GM21737 (cell line): ENCODE measurements around the gene PTTG1IP.

ENCODE experiments used
- ATAC-seq: cut with Tn5 transposase; IDR thresholded peaks from one replicate; pipeline ENCODE4 v1.9.1; 2021; ENCODE audit warnings: mild to moderate bottlenecking, moderate library complexity; ENCODE audit not compliant: unreplicated experiment

The PTTG1IP gene

DNA sequence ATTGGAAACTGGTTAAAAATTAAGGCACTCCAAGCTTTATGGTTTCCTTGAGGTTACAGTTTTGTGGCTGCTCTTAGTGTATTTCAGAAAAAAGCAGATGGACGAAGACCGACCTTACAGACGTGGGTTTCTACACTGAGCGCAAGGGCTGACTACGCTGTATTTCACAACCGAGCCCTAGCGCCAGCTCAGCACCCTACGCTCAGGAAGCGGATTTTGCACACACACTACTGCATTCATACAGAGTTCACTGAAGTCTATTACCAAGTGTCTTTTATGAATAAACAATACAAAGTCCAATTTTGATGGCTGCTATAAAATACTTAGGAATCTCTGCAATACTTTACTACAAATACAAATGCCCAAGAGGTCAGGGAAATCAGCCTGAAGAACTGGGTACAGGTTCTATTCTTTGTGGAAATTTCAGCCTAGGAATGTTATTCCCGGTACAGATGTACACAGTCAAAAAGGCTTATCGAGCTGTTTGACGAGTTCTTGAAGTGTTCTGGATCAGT lies 23.8 kb downstream of the PTTG1IP start:
- no peak for ATAC-seq

DNA sequence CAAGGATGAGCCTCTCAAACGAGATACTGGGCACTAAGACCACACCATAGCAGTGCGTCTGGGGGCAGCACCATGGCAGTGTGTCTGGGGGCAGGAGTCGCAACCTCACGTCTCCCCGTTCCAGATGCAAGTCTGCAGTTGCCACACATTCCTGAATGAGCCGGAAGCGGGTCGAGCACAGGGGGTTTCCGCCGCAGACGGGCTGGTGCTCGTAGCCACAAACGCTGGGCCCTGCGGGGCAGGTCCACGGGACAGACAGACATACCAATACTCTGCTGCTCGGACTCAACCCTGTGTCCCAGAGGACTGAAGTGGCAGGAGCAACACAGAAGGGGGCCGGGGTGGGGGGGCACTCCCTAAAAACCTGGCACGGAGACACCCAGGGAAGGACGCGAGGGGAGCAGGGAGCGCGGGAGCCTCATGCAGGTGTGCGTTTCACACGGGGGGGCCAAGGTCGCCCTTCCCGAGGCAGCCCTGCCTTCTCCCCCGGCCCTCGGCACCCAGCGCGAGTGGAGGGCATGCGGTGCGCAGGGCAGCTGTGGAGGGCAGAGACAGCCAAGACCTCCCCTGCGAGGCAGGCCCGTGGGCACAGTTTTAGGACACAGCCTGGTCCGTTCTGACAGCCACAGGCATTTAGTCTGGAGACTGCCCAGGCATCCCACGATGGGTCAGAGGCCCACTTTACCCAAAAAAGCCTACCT lies 24.5 kb downstream of the PTTG1IP start:
- ATAC-seq = no peak

- no peak for ATAC-seq
Observed at GRCh38 chr21:44847261-44848056, 26.0 kb downstream of the PTTG1IP start.

DNA sequence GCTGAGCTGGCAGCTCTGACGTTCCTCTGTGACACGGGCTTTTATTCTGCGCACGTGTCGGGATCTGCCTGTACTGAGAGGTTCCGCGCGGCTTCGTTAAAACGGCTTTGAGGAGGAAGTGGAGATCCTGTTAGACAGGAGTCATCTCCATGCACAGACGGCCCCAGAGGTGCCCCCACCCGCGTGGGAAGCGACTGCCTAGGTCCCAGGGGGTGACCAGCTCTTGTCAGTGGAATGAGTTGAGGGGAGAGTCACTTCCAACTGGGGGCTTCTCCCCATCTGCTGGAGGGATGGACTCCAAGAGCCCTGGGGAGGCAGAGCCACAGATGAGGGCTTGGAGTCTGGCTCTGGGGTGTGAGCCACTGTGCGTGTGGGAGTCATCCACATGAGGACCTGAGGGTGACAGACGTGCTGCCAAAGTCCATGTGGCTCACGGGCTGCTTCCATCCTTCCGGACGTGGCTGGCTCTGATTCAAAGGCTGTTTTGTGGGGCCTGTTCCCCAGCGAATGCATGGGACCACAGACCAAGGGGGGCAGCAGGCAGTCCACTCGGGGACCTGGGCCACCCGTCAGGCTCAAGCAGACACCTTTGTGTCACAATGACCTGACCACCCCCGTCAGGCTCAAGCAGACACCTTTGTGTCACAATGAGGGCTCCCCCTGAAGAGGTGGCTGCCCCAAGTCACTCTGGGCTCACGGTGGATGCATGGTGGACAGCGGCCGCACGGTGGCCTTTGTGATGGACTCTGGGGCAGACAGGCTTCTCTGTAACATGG lies 26.8 kb downstream of the PTTG1IP start:
- ATAC-seq = no peak

DNA sequence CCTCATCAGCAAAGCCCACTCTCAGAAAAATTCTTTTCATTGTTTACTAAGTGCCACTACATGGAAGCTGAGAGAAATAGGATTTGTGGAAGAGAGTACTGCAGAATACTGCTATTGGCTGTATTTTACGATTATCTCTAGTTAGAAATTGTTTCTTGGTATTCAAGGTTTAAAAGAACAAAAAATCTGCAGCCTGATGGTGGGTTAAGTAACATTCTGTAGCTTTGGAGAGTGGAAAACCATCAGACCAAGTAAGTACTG lies 27.3 kb downstream of the PTTG1IP start:
- no peak for ATAC-seq

- ATAC-seq = no peak
Observed at GRCh38 chr21:44845418-44846223, 27.9 kb downstream of the PTTG1IP start.

DNA sequence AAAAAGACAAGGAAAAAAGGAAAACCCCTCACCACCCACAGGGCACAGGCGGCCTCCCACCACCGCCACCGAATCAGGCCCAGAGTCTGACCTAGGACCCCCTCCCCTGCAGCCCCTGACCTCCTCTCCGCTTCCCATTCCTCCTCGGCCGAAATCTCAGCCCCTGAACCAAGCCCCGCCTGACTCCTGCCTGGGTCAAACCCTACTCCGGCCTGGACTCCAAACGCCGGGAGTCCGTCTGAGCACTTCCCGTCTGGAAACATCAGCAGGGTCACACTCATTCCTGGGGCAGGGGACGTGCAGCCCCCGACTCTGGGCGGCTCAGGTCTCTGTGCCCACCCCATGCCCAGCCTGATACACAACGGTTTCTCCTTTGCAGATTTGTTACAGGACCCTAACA lies 29.2 kb downstream of the PTTG1IP start:
- no peak for ATAC-seq

DNA sequence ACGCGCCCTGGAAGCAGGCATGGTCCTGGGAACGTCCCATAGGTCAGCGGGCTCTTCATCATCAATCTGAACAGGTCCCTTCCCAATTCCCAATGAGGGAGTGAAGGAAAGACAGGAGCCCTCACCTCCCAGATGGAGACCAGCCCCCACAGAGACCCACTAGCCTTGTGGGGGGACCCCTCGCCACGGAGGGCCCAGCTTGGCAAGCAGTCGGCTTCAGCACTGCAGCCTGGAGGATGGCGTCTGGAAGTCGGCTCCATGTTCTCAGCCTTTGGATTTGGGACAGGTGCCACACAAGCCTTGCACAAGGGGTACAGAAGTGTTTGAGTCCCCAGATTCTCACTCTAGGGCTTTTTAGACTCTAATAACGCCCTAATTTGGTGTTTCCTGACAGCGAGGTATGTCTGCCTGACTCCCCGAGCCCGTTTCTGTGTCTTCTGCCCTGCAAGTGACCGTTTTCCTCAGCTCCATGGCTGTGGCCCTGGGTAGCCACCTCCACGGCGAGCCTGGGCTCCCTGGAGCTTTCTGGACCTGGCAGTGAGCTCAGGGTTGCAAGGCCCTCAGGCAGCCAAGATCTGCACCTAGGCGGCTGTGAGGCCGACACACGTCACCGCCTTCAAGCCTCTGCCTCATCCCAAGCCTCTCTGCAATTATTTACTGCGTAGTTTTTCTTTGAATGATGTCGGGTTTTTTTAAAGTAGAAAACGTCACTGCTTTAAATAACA lies 30.6 kb downstream of the PTTG1IP start:
- no peak for ATAC-seq

- ATAC-seq = no peak
Observed at GRCh38 chr21:44842087-44842486, 31.4 kb downstream of the PTTG1IP start.

DNA sequence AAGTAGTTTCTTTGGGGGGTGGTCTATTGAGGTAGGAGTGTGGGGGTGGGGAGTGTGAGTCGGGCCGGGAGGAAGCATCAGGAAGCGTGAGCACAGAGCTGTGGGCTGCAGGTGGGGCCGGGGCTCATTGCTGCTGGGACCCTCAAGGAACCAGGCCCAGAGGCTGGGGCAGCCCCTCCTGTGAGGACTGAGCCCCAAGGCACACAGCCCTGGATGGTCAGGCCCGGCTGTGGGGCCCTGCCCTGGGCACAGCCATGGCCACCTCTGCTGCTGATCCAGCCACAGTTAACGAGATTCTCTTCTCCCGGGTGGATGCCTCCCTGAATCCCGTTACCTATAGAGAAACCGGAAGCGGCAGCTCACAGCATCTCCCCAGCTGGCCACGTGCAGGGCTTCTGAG lies 32.7 kb downstream of the PTTG1IP start:
- ATAC-seq = no peak

DNA sequence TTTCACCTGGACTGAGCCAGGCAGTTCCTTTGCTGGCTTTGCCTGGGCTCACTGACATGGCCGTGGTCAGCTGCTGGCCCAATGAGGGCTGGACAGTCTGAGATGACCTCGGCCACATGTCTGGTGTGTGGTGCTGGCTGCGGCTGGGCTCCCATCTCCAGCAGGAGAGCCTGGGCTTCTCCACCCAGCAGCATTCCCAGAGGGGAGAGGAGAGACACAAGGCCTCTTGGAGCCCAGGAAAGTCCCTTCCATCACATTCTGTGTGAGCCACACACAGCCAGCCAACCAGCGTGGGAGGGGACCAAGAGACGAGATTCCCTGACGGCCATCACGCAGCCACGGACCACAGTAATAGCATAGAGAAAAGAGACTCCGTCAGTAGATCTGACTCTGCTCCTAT lies 34.5 kb downstream of the PTTG1IP start:
- no peak for ATAC-seq

DNA sequence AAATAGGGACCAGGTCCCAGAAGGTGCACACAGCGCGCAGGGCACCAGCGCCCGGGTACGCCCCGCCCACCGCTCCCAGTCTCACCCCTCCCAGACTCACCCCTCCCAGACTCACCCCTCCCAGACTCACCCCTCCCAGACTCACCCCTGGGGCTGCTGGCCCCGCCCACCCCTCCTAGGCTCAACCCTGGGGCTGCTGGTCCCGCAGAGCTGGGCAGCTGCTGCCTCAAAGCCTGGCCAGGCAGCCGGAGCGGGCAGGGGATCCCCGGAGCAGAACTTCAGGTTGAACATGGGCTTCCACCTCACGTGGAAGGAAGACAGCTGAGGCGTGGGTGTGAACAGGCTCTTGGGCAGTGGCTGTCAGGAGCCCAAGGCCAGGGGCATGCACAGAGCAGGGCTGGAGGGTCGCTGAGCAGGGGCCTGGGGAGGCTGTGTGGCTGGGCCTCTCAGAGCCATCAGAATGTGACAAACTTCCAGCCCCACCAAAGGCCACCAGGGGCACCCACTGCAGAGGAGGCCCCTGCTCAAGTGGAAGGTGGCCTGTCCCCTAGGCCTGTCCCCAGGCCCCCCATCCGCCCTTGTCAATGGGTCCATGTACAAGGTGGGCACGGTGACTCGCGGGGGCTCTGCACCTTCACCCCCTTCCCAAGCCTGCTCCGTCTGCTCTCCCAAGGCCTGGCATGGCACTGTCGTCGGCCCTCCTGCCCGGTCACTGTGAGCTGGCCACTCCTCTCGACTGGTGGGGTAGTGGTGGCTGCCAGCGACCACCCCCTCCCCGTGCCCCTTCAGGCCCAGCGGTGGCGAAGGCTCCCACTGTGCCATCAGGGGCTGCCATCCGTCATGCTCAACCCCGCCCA lies 35.2 kb downstream of the PTTG1IP start:
- no peak for ATAC-seq

GRCh38 chr21:44837537-44837936 lies 36.0 kb downstream of the PTTG1IP start:
- no peak for ATAC-seq

- ATAC-seq = no peak
Observed at GRCh38 chr21:44836666-44837471, 36.6 kb downstream of the PTTG1IP start.

GRCh38 chr21:44836349-44836665 lies 37.2 kb downstream of the PTTG1IP start:
- no peak for ATAC-seq

GRCh38 chr21:44835647-44835973 lies 37.9 kb downstream of the PTTG1IP start:
- ATAC-seq = no peak

GRCh38 chr21:44834951-44835646 lies 38.4 kb downstream of the PTTG1IP start:
- no peak for ATAC-seq

GRCh38 chr21:44834231-44834950 lies 39.1 kb downstream of the PTTG1IP start:
- ATAC-seq = no peak
